ENCODE results near the gene ADH5. TPM values are rescaled to one million over a fixed set of nuclear protein-coding genes. Genes with fewer than 3 reads are reported as not detected.

Gene ADH5
- total and polyA plus RNA-seq, 9 of the 15 experiments (the other 6 are each of a cell fraction or from before 2014, with no cell fraction given), result 115 to 310 (median 200) TPM

DNA sequence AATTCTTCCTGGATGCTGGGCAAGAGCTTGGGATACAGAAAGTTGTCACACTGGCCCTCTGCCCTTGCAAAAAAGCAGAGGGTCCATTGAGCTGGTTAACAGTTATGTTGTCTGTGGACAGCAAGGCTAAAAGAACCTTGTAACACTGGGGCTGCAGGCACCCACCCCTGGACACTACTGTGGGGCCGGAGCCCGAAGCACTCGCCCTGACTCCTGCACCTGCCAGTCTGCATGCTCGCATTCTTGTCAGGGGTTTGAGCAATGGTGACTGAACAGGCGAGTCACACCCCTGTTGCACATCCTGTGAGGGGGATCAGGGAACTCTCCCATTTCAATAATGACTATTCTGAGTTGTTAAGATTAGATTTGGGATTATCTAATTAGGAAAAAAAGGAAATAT is 31.9 kb upstream of the ADH5 start:
- Histone ChIP-seq H4K20me1 (replicated peaks; ENCODE audit: control insufficient read depth, insufficient read depth, low read length) (no peaks in the 10 kb centered on the region), H2AFZ (ENCODE audit: low read depth, low read length) (no peak overlapping the region), H3K9me3 (replicated peaks; ENCODE audit: control insufficient read depth, insufficient read depth, low read depth, low read length) (no peaks in the 10 kb centered on the region), H3K79me2 (ENCODE audit: control insufficient read depth, insufficient read depth, low read length) (no peaks in the 10 kb centered on the region), H3K9me1 (ENCODE audit: control insufficient read depth, insufficient read depth, low read length) (peaks cover 2% of the 10 kb centered on the region), H3K36me3 (ENCODE audit: control insufficient read depth, insufficient read depth, low read length) (no peaks in the 10 kb centered on the region), H3K27ac (ENCODE audit: extremely low read depth, low read depth, low read length) (no peak overlapping the region), H3K4me3 (no peak overlapping the region), H3K27me3 (ENCODE audit: control insufficient read depth in 2 of 2, insufficient read depth in 2 of 2, low read length in 2 of 2) (no peaks in the 10 kb centered on the region), H3K4me1 (replicated peaks in 1 of 2; ENCODE audit: control insufficient read depth in 2 of 2, insufficient read depth in 2 of 2, low read length in 2 of 2) (no peaks in the 10 kb centered on the region), H3K4me2 (ENCODE audit: insufficient read depth, low read length) (no peak overlapping the region), H3K9ac (ENCODE audit: insufficient read depth in 1 of 2, low read depth in 2 of 2, low read length in 2 of 2) (no peak overlapping the region)
- BruUV-seq (replicated peaks), result no TSS peak
- DNase-seq (ENCODE audit: extremely low read depth in 1 of 4, low spot score in 3 of 4) (no peak), FAIRE-seq (no peak), ATAC-seq (no peak; the same call in 1 of the 3 replicates)
- ChIA-PET CTCF (ENCODE audit: low intra/inter-chr PET ratio) (no interaction called here), POLR2A (no interaction called here)
- intact Hi-C loops (cut with micrococcal nuclease), result no loop called here
- TF ChIP-seq FOXJ3 (CRISPR knock-in tag; IDR thresholded peaks at IDR 0.05) (no peak), CHD7 (IDR thresholded peaks at IDR 0.05; ENCODE audit: low read depth, low read length) (no peak)
- in situ Hi-C loops (cut with MboI), result no loop called here
- WGBS (ENCODE audit: insufficient coverage, low coverage, missing lambda C conversion rate), result 4% methylated on average over 5 of the region's 5 CpGs
